D721Med (cell line): ENCODE measurements around the gene STAB2.

Experiments
- DNase-seq: peaks from one replicate; pipeline ENCODE4 v3.0.0; 2011; ENCODE audit warnings: low spot score; ENCODE audit not compliant: insufficient read length
- FAIRE-seq: peaks from 2 replicates; lab custom pipeline; 2011; peaks lifted over from hg19 to GRCh38; lab: Jason Lieb, UNC
- CTCF ChIP-seq: IDR thresholded peaks from 2 replicates; pipeline ENCODE4 v1.5.1; 2012; ENCODE audit warnings: mild to moderate bottlenecking, control low read depth; ENCODE audit not compliant: insufficient read depth; ENCODE audit errors: missing control alignments

Gene STAB2

GRCh38 chr12:103688376-103689063 lies 101.4 kb downstream of the STAB2 start:
- DNase-seq: no peak
- no peak for FAIRE-seq
- no peak for TF ChIP-seq CTCF

DNA sequence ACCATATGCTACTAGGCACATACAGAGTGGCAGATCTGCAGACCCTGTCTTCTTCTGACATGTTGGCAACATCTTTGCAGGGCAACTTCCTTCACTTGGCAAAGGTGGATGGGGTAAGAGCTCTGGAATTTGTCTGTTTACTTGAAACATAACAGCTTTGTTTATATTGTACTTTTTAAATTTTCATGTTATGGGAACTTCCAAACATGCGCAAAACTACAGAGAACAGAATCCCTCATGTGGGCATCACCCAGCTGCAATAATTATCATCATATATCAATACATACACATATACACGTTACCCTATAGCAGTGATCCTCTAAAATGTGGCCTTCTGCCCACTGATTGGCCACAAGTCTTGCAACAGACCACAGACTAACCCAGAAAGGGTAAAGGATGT lies 103.4 kb downstream of the STAB2 start:
- DNase-seq (no peak), FAIRE-seq (no peak)
- no peak for TF ChIP-seq CTCF

- FAIRE-seq: no peak
- TF ChIP-seq CTCF: no peak
- DNase-seq: no peak
Measured at GRCh38 chr12:103691063-103691462, 104.0 kb downstream of the STAB2 start.

DNA sequence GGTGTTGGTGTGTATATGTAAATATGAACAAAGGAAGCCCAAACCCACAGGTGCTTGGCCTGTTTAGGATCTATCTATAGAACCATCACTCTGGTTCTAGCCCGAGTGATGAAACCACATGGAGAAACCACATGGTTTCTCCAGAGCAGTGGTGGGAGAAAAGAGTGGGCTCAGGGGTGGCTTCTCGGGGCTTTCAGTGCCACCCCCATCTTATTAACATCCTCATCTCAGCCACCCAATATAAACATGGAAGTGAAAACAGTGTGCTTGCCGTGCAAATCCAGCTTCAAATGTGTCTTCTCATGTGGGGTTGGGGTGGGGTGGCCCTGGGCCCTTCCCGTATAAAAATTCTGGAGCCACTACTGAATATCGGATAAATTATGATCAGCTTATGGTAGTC lies 109.0 kb downstream of the STAB2 start:
- TF ChIP-seq CTCF: no peak
- DNase-seq (no peak), FAIRE-seq (no peak)

DNA sequence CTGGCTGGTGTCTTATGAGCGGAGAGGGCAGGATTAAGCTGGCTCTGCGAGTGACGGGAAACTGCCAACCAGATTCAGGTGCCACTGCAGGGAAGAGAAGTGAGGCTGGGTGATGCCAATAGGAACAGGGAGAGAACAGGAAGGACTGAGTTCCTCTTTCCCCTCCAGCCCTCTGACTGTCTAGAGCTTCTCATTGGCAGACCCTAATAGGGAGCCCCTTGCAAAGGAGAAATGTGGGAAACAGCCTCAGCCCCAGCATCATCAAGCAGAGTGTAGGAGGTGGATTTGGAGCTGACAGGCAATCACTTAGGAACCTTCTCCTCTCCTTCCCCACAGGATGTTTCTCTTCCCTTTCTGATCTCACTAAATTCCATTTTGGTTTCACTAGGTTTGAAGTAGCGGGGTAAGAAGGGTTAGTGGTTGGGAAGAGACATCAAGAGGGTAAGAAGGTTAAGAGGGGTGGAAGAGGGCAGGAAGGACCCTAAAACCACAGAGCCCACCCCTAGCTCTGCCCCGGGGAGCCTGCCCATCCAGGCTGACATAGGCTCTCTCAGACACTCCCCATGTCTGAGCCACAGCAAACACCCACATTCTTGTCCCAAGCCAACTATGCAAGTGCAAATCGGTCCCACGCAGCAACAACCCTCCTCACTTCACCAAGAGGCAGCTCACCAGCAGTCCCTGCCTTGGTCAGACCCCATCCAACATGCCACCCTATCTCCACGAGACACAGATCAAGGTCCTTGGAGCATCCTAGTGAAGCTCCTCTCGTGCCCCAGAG lies 111.1 kb downstream of the STAB2 start:
- DNase-seq (no peak), FAIRE-seq (no peak)
- TF ChIP-seq CTCF: no peak

DNA sequence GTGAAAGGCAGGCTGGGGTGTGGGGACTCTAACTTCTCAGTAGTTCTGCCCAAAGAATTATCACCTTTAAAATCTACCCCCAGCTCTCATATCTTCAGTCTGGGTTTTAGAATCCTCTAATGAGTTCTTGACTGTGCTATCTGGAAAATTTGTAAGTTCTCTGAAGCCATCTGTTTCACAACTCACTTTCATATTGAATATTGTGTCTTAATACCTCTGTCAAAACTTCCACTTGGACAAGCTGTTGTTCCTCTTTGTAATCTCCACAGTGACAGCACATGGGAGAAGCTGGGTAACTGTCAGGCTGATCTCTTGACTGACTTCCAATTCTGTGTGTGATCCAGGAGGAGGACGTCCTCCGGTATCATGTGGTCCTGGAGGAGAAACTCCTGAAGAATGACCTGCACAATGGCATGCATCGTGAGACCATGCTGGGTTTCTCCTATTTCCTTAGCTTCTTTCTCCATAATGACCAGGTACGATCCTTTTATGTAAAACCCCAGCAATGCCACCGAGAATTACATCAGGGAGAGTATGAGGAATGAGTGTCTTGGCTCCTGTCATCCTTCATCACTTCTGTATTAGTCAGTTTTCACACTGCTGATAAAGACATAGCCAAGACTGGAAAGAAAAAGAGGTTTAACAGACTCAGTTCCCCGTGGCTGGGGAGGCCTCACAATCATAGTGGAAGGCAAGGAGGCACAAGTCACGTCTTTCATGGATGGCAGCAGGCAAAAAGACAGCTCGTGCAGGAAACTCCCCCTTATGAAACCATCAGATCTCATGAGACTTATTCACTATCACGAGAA lies 111.9 kb downstream of the STAB2 start:
- TF ChIP-seq CTCF: no peak
- DNase-seq (no peak), FAIRE-seq (no peak)
